ENCODE results near the gene TMC5. TPM values are rescaled to one million over a fixed set of nuclear protein-coding genes. Genes with fewer than 3 reads are reported as not detected.
"Not testable (repeated sequence)": the region's sequence is repeated elsewhere in the genome, so short reads cannot be mapped to it uniquely, and the experiment has no call there.

TMC5 gene
- polyA plus RNA-seq, 3 donors, result not detected

- no peaks in the 10 kb centered on the region for H3K36me3 Mint-ChIP-seq
- WGBS (ENCODE audit: insufficient coverage), result 15% methylated on average over 9 of the region's 9 CpGs
- no peaks in the 10 kb centered on the region for H3K36me3 ChIP-seq (replicated peaks in 1 of 2; ENCODE audit: control insufficient read depth in 1 of 2, insufficient read depth in 2 of 2, low read length in 2 of 2)
Observed at GRCh38 chr16:19396555-19397011, 21.1 kb upstream of the TMC5 start.

GRCh38 chr16:19397373-19397772 lies 20.3 kb upstream of the TMC5 start:
- H2AFZ ChIP-seq (ENCODE audit: insufficient read depth, low read depth, low read length, poor library complexity, severe bottlenecking); H3K27ac Mint-ChIP-seq; H3K79me2 ChIP-seq (ENCODE audit: insufficient read depth, low read length); H3K4me1 Mint-ChIP-seq; DNase-seq; H3K4me3 ChIP-seq (replicated peaks in 1 of 3; ENCODE audit: low read depth in 2 of 3, low read length in 3 of 3); H3K9ac ChIP-seq (ENCODE audit: insufficient read depth, low read length, poor library complexity, severe bottlenecking); H3K36me3 Mint-ChIP-seq; H3K27ac ChIP-seq (ENCODE audit: low read depth in 1 of 2, low read length in 2 of 2); intact Hi-C loops (cut with micrococcal nuclease); H3K27me3 ChIP-seq (ENCODE audit: control insufficient read depth in 2 of 2, insufficient read depth in 2 of 2, low read length in 2 of 2); H3K4me1 ChIP-seq (ENCODE audit: control insufficient read depth in 1 of 2, insufficient read depth in 2 of 2, low read length in 2 of 2); H3K36me3 ChIP-seq (replicated peaks in 1 of 2; ENCODE audit: control insufficient read depth in 1 of 2, insufficient read depth in 2 of 2, low read length in 2 of 2); H3K4me2 ChIP-seq (replicated peaks; ENCODE audit: extremely low read depth, low read length, poor library complexity, severe bottlenecking); H3K4me3 Mint-ChIP-seq; H4K20me1 ChIP-seq (ENCODE audit: insufficient read depth, low read length): not testable (repeated sequence)
- Mint-ChIP-seq H3K9me3 (peaks cover 11 to 35% (median 26%) of the 10 kb centered on the region in 7 donors), H3K27me3 (ENCODE audit: low read depth in 3 of 3) (peaks cover 1 to 14% (median 5%) of the 10 kb centered on the region in 3 donors)
- no CpG with 5 or more reads among the region's 2 CpGs for WGBS (ENCODE audit: insufficient coverage)
- peaks cover 21 to 22% of the 10 kb centered on the region in 2 donors for H3K9me3 ChIP-seq (replicated peaks in 1 of 2; ENCODE audit: control insufficient read depth in 1 of 2, insufficient read depth in 1 of 2, low read length in 2 of 2)

More at GRCh38 chr16:19396555-19397011, 21.1 kb upstream of the TMC5 start:
- Histone ChIP-seq H3K4me2 (replicated peaks; ENCODE audit: extremely low read depth, low read length, poor library complexity, severe bottlenecking) (no peak overlapping the region), H4K20me1 (ENCODE audit: insufficient read depth, low read length) (no peaks in the 10 kb centered on the region), H3K9ac (ENCODE audit: insufficient read depth, low read length, poor library complexity, severe bottlenecking) (no peak overlapping the region), H2AFZ (ENCODE audit: insufficient read depth, low read depth, low read length, poor library complexity, severe bottlenecking) (no peak overlapping the region), H3K9me3 (replicated peaks in 1 of 2; ENCODE audit: control insufficient read depth in 1 of 2, insufficient read depth in 1 of 2, low read length in 2 of 2) (peaks cover 14 to 15% of the 10 kb centered on the region in 2 donors), H3K27me3 (ENCODE audit: control insufficient read depth in 2 of 2, insufficient read depth in 2 of 2, low read length in 2 of 2) (no peaks in the 10 kb centered on the region), H3K4me3 (replicated peaks in 1 of 3; ENCODE audit: low read depth in 2 of 3, low read length in 3 of 3) (no peak overlapping the region), H3K27ac (ENCODE audit: low read depth in 1 of 2, low read length in 2 of 2) (no peak overlapping the region), H3K79me2 (ENCODE audit: insufficient read depth, low read length) (no peaks in the 10 kb centered on the region), H3K4me1 (ENCODE audit: control insufficient read depth in 1 of 2, insufficient read depth in 2 of 2, low read length in 2 of 2) (no peaks in the 10 kb centered on the region)
- Mint-ChIP-seq H3K4me1 (no peaks in the 10 kb centered on the region), H3K27me3 (ENCODE audit: low read depth in 3 of 3) (peaks cover 3 to 13% (median 5%) of the 10 kb centered on the region in 3 donors), H3K9me3 (peaks cover 7 to 29% (median 18%) of the 10 kb centered on the region in 7 donors), H3K27ac (no peak overlapping the region), H3K4me3 (no peak overlapping the region)
- TF ChIP-seq, protein P1, sequence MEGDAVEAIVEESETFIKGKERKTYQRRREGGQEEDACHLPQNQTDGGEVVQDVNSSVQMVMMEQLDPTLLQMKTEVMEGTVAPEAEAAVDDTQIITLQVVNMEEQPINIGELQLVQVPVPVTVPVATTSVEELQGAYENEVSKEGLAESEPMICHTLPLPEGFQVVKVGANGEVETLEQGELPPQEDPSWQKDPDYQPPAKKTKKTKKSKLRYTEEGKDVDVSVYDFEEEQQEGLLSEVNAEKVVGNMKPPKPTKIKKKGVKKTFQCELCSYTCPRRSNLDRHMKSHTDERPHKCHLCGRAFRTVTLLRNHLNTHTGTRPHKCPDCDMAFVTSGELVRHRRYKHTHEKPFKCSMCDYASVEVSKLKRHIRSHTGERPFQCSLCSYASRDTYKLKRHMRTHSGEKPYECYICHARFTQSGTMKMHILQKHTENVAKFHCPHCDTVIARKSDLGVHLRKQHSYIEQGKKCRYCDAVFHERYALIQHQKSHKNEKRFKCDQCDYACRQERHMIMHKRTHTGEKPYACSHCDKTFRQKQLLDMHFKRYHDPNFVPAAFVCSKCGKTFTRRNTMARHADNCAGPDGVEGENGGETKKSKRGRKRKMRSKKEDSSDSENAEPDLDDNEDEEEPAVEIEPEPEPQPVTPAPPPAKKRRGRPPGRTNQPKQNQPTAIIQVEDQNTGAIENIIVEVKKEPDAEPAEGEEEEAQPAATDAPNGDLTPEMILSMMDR (IDR thresholded peaks at IDR 0.05), result no peak
- DNase-seq, result no peak
- intact Hi-C loops (cut with micrococcal nuclease), result no loop called here

Measured in CD14-positive monocyte (primary cell).